NCI-H1048 (cell line): Measurements from ENCODE around the gene ACTN1.

ENCODE experiments used
- DNase-seq: peaks from one replicate; lab custom pipeline; 2025; lab: John Stamatoyannopoulos, UW

The ACTN1 gene

GRCh38 chr14:68951035-68951797 lies 27.9 kb downstream of the ACTN1 start:
- no peak for DNase-seq

GRCh38 chr14:68950111-68950510 lies 29.0 kb downstream of the ACTN1 start:
- DNase-seq, result no peak

- no peak for DNase-seq
These were observed 29.5 kb downstream of the ACTN1 start for GRCh38 chr14:68949601-68949965.

GRCh38 chr14:68948686-68949600 lies 30.2 kb downstream of the ACTN1 start:
- DNase-seq, result no peak

- DNase-seq, result no peak
These were observed 31.3 kb downstream of the ACTN1 start for GRCh38 chr14:68947802-68948201.

- no peak for DNase-seq
These were observed 32.6 kb downstream of the ACTN1 start for GRCh38 chr14:68946489-68946822.

GRCh38 chr14:68945585-68946488 lies 33.3 kb downstream of the ACTN1 start:
- no peak for DNase-seq

GRCh38 chr14:68945190-68945584 lies 33.9 kb downstream of the ACTN1 start:
- DNase-seq, result no peak

GRCh38 chr14:68944162-68944561 lies 34.9 kb downstream of the ACTN1 start:
- DNase-seq, result no peak

- no peak for DNase-seq
These were observed 36.0 kb downstream of the ACTN1 start for GRCh38 chr14:68943107-68943506.

GRCh38 chr14:68942296-68943035 lies 36.6 kb downstream of the ACTN1 start:
- no peak for DNase-seq

- no peak for DNase-seq
These were observed 37.3 kb downstream of the ACTN1 start for GRCh38 chr14:68941820-68942219.

- no peak for DNase-seq
These were observed 38.4 kb downstream of the ACTN1 start for GRCh38 chr14:68940614-68941185.

- no peak for DNase-seq
These were observed 39.0 kb downstream of the ACTN1 start for GRCh38 chr14:68939893-68940613.

- no peak for DNase-seq
These were observed 39.8 kb downstream of the ACTN1 start for GRCh38 chr14:68939181-68939892.

GRCh38 chr14:68938271-68939150 lies 40.6 kb downstream of the ACTN1 start:
- no peak for DNase-seq

GRCh38 chr14:68937471-68938270 lies 41.4 kb downstream of the ACTN1 start:
- no peak for DNase-seq

- no peak for DNase-seq
These were observed 42.1 kb downstream of the ACTN1 start for GRCh38 chr14:68936980-68937379.
